RWPE2 (cell line): ENCODE results near the gene C5orf22.
"Not testable (repeated sequence)": the region's sequence is repeated elsewhere in the genome, so short reads cannot be mapped to it uniquely, and the experiment has no call there.

Source experiments
- ATAC-seq: fragments of 200-7000 bp; cut with Tn5 transposase; 3 replicates; pipeline ENCODE4 v1.9.1; 2021; ENCODE audit warnings: low read depth
- DNase-seq: peaks from one replicate; pipeline ENCODE4 v3.0.0-alpha.2; 2020; ENCODE audit warnings: low spot score
- H3K27ac ChIP-seq: fragments of 450-650 bp; 2 replicates; pipeline ENCODE4 v1.5.1; 2017; ENCODE audit warnings: mild to moderate bottlenecking; ENCODE audit not compliant: poor library complexity, severe bottlenecking
- H3K27me3 ChIP-seq: fragments of 250-450 bp; sonication (Bioruptor Pico); 2 replicates; pipeline ENCODE4 v1.5.1; 2021; ENCODE audit warnings: mild to moderate bottlenecking, moderate library complexity; ENCODE audit not compliant: insufficient read depth, poor library complexity, severe bottlenecking
- H3K36me3 ChIP-seq: fragments of 250-450 bp; sonication (Bioruptor Pico); 2 replicates; pipeline ENCODE4 v1.5.1; 2020; ENCODE audit warnings: low read depth, mild to moderate bottlenecking, moderate library complexity
- H3K4me1 ChIP-seq: fragments of 250-450 bp; sonication (Bioruptor Pico); 2 replicates; pipeline ENCODE4 v1.5.1; 2021; ENCODE audit warnings: mild to moderate bottlenecking, moderate library complexity; ENCODE audit not compliant: insufficient read depth, poor library complexity, severe bottlenecking
- H3K4me3 ChIP-seq: fragments of 250-450 bp; sonication (Bioruptor Pico); 2 replicates; pipeline ENCODE4 v1.5.1; 2021; ENCODE audit warnings: mild to moderate bottlenecking, moderate library complexity; ENCODE audit not compliant: severe bottlenecking
- H3K9me3 ChIP-seq: fragments of 250-450 bp; sonication (Bioruptor Pico); 2 replicates; pipeline ENCODE4 v1.5.1; 2021; ENCODE audit warnings: mild to moderate bottlenecking, moderate library complexity; ENCODE audit not compliant: severe bottlenecking
- TF ChIP-seq, protein P1 (sequence below): fragments of 450-650 bp; IDR thresholded peaks from one replicate; pipeline ENCODE4 v1.5.1; 2017; ENCODE audit warnings: mild to moderate bottlenecking, moderate library complexity; ENCODE audit not compliant: poor library complexity, severe bottlenecking

Gene C5orf22

DNA sequence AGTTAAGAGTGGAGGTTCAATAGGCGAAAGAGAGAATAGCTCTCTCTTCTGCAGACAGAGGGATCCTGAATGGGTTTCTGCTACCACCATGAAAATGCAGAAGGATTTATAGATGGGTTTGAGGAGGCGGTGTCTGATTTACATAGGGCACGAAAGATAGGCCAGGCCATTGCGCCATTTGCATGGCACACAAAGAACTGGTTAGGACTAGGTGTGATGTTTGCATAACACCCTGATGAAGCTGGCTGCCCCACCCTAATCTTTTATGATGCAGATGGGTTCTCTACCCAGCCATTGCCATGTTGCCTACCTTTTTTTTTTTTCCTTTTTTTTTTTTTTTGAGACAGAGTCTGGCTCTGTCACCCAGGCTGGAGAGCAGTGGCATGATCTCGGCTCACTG lies 55.4 kb downstream of the C5orf22 start:
- DNase-seq (no peak), ATAC-seq (no peak)
- no peaks in the 10 kb centered on the region for H3K9me3 ChIP-seq
- H3K4me1 ChIP-seq, result no peaks in the 10 kb centered on the region
- H3K27me3 ChIP-seq, result no peaks in the 10 kb centered on the region
- TF ChIP-seq, protein P1, sequence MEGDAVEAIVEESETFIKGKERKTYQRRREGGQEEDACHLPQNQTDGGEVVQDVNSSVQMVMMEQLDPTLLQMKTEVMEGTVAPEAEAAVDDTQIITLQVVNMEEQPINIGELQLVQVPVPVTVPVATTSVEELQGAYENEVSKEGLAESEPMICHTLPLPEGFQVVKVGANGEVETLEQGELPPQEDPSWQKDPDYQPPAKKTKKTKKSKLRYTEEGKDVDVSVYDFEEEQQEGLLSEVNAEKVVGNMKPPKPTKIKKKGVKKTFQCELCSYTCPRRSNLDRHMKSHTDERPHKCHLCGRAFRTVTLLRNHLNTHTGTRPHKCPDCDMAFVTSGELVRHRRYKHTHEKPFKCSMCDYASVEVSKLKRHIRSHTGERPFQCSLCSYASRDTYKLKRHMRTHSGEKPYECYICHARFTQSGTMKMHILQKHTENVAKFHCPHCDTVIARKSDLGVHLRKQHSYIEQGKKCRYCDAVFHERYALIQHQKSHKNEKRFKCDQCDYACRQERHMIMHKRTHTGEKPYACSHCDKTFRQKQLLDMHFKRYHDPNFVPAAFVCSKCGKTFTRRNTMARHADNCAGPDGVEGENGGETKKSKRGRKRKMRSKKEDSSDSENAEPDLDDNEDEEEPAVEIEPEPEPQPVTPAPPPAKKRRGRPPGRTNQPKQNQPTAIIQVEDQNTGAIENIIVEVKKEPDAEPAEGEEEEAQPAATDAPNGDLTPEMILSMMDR, result no peak
- no peak overlapping the region for H3K4me3 ChIP-seq
- H3K36me3 ChIP-seq, result no peaks in the 10 kb centered on the region
- no peak overlapping the region for H3K27ac ChIP-seq

GRCh38 chr5:31593665-31594064 lies 61.6 kb downstream of the C5orf22 start:
- DNase-seq (no peak), ATAC-seq (no peak)
- H3K9me3 ChIP-seq, result no peaks in the 10 kb centered on the region
- H3K27ac ChIP-seq, result no peak overlapping the region
- H3K4me1 ChIP-seq, result no peaks in the 10 kb centered on the region
- TF ChIP-seq, protein P1, result no peak
- H3K4me3 ChIP-seq, result no peak overlapping the region
- peaks cover 18% of the 10 kb centered on the region for H3K27me3 ChIP-seq
- H3K36me3 ChIP-seq, result no peaks in the 10 kb centered on the region

- ATAC-seq, result no peak
- DNase-seq, result no peak
- H3K4me3 ChIP-seq, result no peak overlapping the region
- H3K4me1 ChIP-seq, result no peaks in the 10 kb centered on the region
- no peaks in the 10 kb centered on the region for H3K9me3 ChIP-seq
- peaks cover 18% of the 10 kb centered on the region for H3K27me3 ChIP-seq
- H3K36me3 ChIP-seq, result no peaks in the 10 kb centered on the region
- no peak overlapping the region for H3K27ac ChIP-seq
- TF ChIP-seq, protein P1, result no peak
Measured at GRCh38 chr5:31596354-31596753, 64.3 kb downstream of the C5orf22 start.

DNA sequence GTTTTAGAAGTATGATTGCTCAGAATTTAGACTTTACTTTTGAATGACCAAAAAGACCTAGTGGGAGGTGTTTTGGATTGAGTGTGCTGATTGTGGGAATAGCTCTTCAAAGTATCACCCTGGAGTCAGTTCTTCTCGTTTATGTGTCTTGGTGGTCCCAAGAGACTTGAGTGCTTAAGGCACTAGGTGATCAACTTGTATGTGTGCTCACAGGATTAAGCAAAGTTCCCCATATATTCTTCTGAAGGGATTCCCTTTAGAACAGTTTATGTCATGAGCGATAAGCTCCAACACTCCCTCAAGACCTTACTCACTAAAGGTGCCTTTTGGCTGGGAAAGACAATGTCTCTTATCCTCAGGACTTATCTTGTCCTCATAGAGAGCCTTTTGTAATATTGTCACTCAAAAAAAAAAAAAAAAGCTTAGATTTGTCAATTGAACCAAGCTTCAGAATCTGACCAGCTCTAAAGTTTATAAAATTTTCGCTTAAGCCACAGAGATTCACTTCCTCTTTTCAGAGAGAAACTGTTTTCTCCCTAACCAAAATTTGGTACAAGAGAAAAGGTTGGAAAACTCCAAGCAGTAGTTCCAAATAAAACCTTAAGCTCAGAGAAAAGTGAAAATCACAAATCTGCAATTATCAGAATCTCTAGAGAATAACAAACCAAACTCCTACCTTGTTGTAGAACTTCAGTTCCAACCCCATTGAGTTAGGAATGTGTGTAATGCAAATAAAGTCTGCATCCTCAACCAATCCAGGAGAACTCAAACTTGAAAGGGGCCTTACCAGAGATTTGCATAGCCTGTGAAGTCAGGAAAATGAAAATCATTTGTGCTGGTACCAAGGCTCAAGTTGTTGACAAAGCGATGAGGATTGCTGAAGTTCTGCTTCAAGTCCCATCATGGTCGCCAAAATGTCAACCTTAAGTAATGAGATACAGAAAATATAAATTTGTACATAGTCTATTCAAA lies 66.8 kb downstream of the C5orf22 start:
- DNase-seq, result no peak

GRCh38 chr5:31602305-31602704 lies 70.2 kb downstream of the C5orf22 start:
- ATAC-seq, H3K4me3 ChIP-seq, H3K4me1 ChIP-seq, H3K9me3 ChIP-seq, H3K27me3 ChIP-seq, H3K27ac ChIP-seq, DNase-seq, H3K36me3 ChIP-seq: not testable (repeated sequence)

More for the DNA sequence above, 66.8 kb downstream of the C5orf22 start:
- TF ChIP-seq, protein P1, result no peak
- ATAC-seq, result no peak
- no peaks in the 10 kb centered on the region for H3K9me3 ChIP-seq
- H3K27me3 ChIP-seq, result peaks cover 25% of the 10 kb centered on the region
- no peaks in the 10 kb centered on the region for H3K36me3 ChIP-seq
- H3K4me3 ChIP-seq, result no peak overlapping the region
- H3K27ac ChIP-seq, result no peak overlapping the region
- H3K4me1 ChIP-seq, result no peaks in the 10 kb centered on the region
